Measurements from ENCODE around the gene PHF8.

Gene PHF8

DNA sequence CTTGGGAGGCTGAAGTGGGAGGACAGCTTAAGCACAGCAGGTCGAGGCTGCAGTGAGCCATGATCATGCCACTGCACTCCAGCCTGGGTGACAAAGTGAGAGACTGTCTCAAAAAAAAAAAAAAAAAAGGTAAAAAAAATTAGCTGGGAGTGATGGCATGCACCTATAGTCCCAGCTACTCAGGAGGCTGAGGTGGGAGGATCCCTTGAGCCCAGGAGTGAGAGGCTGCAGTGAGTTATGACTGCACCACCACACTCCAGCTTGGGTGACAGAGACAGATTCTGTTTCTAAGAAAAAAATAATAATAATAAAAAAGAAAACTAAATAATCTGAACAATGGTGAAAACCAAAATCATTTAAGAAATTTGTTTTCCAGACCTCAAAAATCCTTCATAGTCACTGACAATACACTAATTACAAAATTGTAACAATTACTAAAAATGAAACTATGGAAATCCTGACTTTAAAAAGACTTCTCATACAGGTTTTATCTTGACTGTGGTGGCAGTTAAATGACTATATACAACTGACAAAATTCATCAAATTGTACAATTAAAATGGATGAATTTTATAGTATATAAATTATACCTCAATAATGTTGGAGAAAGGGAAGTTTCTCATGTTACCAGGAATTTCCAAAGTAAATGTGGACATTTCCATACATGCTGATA, 31.3 kb downstream of the PHF8 start:
- DNase-seq, result no peak

DNA sequence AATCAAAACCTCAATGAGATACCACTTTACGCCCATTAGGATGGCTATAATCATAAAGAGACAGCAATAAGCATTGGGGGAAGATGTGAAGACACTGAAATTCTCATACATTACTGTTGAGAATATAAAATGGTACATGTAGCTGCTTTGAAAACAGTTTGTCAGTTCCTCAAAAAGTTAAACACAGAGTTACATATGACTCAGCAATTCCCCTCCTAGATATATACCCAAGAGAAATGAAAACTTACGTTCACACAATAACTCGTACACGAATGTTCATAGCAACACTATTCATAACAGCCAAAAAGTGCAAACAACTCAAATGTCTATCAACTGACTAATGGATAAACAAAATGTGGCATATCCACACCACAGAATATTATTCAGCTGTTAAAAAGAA, 36.6 kb downstream of the PHF8 start:
- no peak for DNase-seq

DNA sequence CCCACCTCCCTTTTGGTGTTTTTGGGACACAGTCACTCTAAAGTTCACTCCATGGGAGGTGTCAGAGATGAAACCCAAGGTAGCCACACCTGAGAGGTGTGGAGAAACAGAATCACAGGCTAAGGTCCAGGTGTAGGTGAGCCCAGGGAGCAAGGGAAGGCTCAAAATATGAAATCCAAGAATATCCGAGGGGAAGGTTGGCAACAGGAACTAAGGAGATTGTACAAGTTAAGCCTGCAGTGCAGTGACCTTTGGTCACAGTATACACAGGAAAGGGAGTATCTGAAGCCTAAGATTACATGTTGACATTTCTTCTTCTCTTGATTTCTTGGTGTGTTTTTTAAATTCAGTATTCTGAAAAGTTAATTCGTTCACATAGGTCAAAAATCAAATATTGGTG, 46.5 kb downstream of the PHF8 start:
- no peak for DNase-seq

DNA sequence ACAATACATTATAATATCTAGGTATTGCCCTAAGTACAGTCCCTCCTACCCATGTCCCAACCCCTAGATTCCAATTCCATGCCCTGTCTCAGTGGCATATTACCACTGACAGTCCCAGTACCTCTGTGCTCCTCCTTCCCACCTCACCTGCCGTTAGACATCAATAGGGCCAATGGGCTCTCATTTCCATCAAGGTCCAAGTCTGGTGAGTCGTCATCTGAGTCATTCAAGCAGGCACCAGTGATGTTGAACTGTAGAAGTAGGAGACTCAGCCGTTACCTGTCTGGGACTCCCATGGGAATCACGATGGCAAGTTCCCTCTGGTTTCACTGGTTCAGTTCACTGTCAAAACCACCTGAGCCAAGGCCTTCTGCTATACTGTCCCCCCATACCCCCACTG, 51.7 kb downstream of the PHF8 start:
- no peak for DNase-seq

DNA sequence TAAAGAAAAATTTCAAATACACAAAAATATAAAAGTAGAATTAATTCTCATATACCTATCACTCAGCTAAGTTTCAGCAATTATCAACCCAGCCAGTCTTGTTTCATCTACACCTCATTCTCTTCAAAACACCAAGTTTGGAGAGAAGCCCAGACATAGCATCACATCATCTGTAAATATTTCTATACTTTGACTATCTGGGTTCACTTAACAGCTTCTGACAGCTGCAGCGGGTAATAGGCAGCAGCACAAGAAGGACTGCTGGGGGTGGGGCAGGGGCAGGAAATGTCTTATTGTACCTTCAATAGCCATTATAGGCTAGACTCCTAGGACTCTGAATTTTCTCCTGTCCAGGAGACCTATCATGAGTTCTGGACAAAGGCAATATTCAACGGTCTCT, 54.1 kb downstream of the PHF8 start:
- no peak for DNase-seq

DNA sequence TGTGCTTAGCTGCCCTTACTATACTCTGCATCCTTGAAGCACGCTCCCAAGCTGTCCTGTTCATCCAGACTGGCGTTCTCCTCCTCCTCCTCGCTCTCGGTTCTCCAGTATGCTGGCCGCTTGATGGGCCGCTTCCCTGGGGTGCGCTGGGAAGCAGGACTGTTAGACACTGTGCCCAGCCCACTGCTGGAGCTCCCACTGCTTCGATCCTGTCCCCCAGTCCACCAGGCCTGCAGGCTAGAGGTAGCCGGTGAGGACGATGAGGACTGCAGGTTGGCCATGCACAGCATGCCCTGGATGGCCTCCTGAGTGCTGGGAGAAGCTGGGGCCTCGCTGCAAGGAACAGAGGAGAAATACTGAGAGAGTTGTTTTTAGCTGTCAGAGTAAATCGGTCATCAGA, 59.4 kb downstream of the PHF8 start:
- DNase-seq, result no peak

DNA sequence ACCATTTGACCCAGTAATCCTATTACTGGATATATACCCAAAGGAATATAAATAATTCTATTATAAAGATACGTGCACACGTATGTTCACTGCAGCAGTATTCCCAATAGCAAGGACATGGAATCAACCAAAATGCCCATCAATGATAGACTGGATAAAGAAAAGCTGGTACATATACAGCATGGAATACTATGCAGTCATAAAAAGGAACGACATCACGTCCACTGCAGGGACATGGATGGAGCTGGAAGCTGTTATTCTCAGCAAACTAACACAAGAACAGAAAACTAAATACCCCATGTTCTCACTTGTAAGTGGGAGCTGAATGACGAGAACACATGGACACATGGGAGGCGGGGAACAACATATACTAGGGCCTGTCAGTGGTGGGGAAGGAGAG, 69.7 kb downstream of the PHF8 start:
- no peak for DNase-seq

DNA sequence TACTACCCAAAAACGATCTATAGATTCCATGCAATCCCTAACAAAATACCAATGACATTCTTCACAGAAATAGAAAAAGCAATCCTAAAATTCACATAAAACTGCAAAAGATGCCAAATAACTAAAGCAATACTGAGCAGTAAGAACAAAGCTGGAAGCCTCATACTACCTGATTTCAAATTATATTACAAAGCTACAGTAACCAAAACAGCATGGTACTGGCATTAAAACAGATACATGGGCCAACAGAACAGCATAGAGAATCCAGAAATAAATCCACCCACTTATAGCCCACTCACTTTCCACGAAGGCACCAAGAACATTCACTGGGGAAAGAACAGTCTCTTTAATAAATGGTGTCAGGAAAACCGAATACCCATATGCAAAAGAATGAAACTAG, 74.7 kb downstream of the PHF8 start:
- no peak for DNase-seq

DNA sequence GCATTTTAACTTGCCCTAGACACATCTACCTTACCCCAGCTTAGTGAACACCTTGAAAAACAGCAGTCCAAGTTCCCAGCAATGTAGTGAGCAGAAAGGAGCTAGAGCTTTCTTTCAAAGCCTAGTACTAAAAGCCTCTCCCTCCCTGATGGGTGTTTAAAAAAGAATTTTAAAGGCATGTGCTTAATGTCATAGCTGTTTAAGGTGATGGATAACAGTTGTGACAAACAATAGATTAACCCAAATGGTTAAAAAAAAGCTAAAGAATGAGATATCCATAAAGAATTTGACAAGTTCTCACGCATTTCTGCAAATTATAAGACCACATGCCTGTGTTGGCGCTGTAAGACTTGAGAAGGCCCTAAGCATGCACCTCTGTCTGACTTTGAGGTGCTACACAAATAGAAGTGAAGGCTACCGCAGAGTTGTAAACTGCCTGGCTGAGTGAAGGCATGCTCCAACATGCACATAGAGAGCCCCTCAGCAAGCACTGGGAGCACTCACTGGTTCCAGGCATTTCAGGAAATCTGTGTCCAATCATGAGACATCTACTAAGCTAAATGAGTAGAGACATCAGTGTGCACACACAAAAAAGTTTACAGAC, 94.0 kb downstream of the PHF8 start:
- DNase-seq, result no peak

DNA sequence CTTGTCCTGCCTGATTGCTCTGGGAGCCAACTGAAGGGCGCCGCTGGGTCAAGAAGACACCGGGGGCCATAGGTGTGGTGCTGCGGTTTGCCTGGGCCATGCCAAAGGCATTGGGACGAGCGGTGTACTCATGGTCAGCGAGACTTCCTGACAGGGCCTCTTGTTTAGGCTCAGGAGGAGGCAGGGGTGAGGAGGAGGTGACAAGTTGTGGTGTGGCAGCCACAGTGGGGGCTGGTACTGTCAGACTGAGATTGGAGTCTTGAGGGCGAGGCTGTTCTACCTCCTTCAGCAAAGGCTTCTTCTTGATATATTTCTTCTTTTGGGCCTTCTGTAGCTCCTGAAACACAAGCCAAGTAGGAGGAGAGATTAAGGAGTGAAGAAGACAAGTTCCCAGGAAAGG, 104.1 kb downstream of the PHF8 start:
- no peak for DNase-seq

DNA sequence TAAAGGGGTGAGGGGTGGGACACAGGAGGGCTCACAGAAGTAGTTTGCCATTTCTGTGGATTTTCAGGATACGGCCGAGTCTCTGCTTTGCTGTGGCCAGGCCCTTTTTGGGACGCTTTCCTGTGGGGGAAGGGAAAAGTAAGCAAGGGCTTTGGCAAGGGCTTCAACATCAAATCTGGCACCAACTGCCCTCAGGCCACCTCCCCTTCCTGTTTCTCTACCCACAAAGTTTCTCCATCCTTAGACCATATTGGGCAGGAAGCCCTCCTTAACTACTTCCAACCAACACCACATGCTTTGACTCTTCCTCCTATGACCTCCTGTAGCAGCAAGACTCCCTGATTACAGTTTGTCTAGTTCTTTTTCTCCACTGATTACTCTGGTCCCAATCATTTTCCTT, 105.1 kb downstream of the PHF8 start:
- DNase-seq, result no peak

DNA sequence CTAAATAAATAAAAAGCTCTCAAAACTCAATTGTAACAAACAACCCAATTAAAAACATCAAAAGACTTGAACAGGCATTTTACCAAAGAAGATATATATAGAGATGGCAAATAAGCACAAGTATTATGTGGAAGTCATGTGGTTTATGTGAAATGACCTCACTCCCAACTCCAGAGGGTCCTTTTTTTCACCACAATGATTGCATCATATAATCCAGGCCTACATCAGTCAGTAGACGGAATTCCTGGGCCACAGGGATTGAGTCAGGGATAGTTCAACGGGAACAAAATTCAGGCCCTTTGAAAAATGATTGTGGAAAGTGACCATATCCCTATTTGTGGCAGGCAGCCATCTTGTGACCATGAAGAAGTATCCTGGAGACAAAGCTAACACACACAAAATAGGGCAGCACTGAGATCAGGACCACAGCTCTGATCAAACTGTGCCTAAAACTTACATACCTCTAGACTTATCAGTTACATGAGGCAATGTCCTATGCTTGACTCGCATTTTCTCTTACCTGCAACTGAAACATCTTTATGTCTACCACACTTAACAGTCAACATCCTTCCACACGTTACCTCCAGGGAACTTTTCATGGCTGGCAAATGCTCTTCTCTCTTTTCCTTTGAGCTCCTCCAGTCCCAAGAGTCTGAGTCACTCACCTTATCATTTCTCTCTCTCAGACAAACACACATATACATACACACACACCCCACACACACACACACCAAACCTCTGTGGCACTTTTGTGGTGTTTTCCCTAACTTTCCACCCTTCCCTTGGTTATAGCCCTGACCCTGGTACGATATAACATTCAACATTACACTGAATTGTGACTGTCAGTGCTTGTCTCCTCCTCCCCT, 113.5 kb downstream of the PHF8 start:
- no peak for DNase-seq

DNA sequence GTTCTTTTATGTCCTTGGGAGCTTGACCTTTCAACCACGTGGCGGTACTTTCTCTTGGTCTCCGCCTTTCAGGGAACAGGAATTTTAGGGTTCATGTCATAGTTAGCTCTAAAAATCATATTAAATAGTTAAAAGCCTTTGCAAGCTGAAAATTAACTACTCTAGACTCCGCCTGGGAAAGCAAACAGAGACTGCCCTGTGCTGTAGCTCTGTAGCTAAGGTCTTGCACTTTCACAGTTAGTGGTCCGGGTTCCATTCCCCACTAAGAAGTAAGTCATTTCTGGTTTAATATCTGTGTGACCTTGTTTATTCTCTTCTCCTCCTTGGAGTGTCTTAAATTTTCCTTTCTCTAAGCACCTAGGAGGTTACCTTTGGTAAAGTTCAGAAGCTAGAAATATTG, 118.2 kb downstream of the PHF8 start:
- DNase-seq, result no peak

DNA sequence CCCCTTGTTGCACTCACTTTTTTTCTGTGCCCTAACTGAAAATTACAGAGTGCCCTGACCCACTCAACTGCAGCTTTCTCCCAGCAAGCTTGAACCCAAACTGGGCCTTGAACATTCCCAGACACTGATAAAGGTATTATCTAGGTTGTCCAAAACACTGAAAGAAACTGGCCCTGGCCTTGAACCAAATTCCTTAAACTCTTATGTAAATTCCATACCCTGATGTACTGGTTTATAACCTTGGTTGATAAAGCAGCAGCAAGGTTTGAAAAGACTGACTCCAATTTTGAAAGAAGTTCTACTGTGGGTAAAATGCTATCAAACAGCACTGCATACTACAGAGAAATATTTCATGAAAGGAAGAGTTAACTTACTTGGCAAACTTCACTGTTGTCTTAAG, 125.6 kb downstream of the PHF8 start:
- DNase-seq, result no peak

DNA sequence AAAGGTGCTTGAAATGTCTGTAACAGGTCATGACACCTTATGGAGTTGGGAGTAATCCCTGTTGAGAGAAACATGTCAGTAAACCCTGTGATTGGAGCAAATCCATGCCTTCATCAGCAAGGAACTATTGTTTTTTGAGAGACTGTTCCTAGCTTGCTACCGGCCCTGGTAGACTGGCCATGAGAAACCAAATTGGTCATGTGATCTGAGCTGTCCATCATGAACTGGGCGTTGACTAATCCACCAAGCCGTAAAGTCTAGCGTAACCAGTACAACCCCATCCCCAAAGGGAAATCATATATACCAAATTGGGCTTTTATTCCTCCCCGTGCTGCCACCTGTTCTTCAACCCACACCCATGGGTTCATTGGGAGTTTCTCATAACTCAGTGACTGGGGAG, 143.7 kb downstream of the PHF8 start:
- DNase-seq, result no peak

DNA sequence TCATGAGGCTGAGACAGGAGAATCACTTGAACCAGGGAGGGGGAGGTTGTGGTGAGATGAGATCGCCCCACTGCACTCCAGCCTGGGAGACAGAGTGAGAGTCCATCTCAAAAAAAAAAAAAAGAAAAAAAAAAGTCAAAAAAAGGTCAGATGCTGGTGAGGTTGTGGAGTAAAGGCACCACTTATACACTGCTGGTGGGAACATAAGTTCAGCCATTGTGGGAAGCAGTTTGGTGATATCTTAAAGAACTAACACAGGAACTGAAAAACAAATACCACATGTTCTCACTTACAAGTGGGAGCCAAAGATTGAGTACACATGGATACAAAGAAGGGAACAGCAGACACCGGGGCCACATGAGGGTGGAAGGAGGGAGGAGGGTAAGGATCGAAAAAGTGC, 149.0 kb downstream of the PHF8 start:
- DNase-seq, result no peak

All from NCI-H774 (cell line).